WTC11 (cell line): Measurements from ENCODE around the gene TREML2. TPM values are rescaled to one million over a fixed set of nuclear protein-coding genes. Genes with fewer than 3 reads are reported as not detected.
"Not testable (repeated sequence)": the region's sequence is repeated elsewhere in the genome, so short reads cannot be mapped to it uniquely, and the experiment has no call there.

Source experiments
- ATAC-seq: fragments of 200-7000 bp; cut with Tn5 transposase; 2 replicates; pipeline ENCODE4 v1.10.0; 2021; ENCODE audit warnings: mild to moderate bottlenecking, moderate library complexity
- CTCF ChIA-PET: fragments of 300-600 bp; sonication (Branson Sonifier 250); formaldehyde crosslinking; loops from one replicate; lab custom pipeline; 2021; ENCODE audit warnings: antibody characterized with exemption; lab: Charles Lee
- POLR2A ChIA-PET: fragments of 350-600 bp; sonication (Branson Sonifier 250); formaldehyde crosslinking; loops from one replicate; lab custom pipeline; 2021; ENCODE audit warnings: antibody characterized with exemption; lab: Charles Lee
- DNase-seq: peaks from one replicate; pipeline ENCODE4 v3.0.0; 2021; ENCODE audit warnings: low spot score
- H3K27ac Mint-ChIP-seq: 2 replicates; pipeline ENCODE4 v1.8.0; 2021; ENCODE audit warnings: mixed read lengths
- H3K27me3 Mint-ChIP-seq: 2 replicates; pipeline ENCODE4 v1.8.0; 2021; ENCODE audit warnings: low read depth, mild to moderate bottlenecking, moderate library complexity, mixed read lengths
- H3K36me3 Mint-ChIP-seq: 2 replicates; pipeline ENCODE4 v1.8.0; 2021; ENCODE audit warnings: mixed read lengths
- H3K4me1 Mint-ChIP-seq: 2 replicates; pipeline ENCODE4 v1.8.0; 2022; ENCODE audit warnings: mixed read lengths
- H3K4me3 Mint-ChIP-seq: 2 replicates; pipeline ENCODE4 v1.8.0; 2021; ENCODE audit warnings: mild to moderate bottlenecking, moderate library complexity, mixed read lengths
- H3K9me3 Mint-ChIP-seq: 2 replicates; pipeline ENCODE4 v1.8.0; 2021; ENCODE audit warnings: mixed read lengths
- ATF1 ChIP-seq: sonication (generic); formaldehyde crosslinking; IDR thresholded peaks from 2 replicates; pipeline ENCODE4 v1.8.1; 2023; ENCODE audit warnings: mild to moderate bottlenecking, moderate library complexity, missing genetic modification reagents
- CTCF ChIP-seq: fragments of 200-600 bp; IDR thresholded peaks from 2 replicates; pipeline ENCODE4 v1.8.0; 2022; ENCODE audit warnings: antibody characterized with exemption
- ETV6 ChIP-seq: sonication (generic); formaldehyde crosslinking; IDR thresholded peaks from 2 replicates; pipeline ENCODE4 v1.8.1; 2022; ENCODE audit warnings: mild to moderate bottlenecking, missing genetic modification reagents
- KAT7 ChIP-seq: sonication (generic); formaldehyde crosslinking; IDR thresholded peaks from 2 replicates; pipeline ENCODE4 v1.8.1; 2023; ENCODE audit warnings: missing genetic modification reagents, mild to moderate bottlenecking, borderline replicate concordance
- NFE2L1 ChIP-seq: sonication (generic); formaldehyde crosslinking; IDR thresholded peaks from 2 replicates; pipeline ENCODE4 v1.8.1; 2023; ENCODE audit warnings: missing genetic modification reagents
- PREB ChIP-seq: sonication (generic); formaldehyde crosslinking; IDR thresholded peaks from 2 replicates; pipeline ENCODE4 v1.8.1; 2022; ENCODE audit warnings: mild to moderate bottlenecking, missing genetic modification reagents, moderate library complexity, borderline replicate concordance
- RELA ChIP-seq: sonication (generic); formaldehyde crosslinking; IDR thresholded peaks from 2 replicates; pipeline ENCODE4 v1.8.1; 2022; ENCODE audit warnings: missing genetic modification reagents, mild to moderate bottlenecking, borderline replicate concordance
- RORB ChIP-seq: fragments of 250-450 bp; sonication (Bioruptor Pico); IDR thresholded peaks from 2 replicates; pipeline ENCODE4 v1.9.0; 2021; ENCODE audit warnings: mild to moderate bottlenecking
- SP1 ChIP-seq: sonication (generic); formaldehyde crosslinking; conservative IDR thresholded peaks from 2 replicates; pipeline ENCODE4 v1.8.1; 2022; ENCODE audit warnings: missing genetic modification reagents
- ZNF263 ChIP-seq: sonication (generic); formaldehyde crosslinking; IDR thresholded peaks from 2 replicates; pipeline ENCODE4 v1.8.1; 2022; ENCODE audit warnings: low read depth, mild to moderate bottlenecking, moderate library complexity, missing genetic modification reagents
- ZNF281 ChIP-seq: sonication (generic); formaldehyde crosslinking; IDR thresholded peaks from 2 replicates; pipeline ENCODE4 v1.8.0; 2023; ENCODE audit warnings: mild to moderate bottlenecking, missing genetic modification reagents
- ZNF317 ChIP-seq: sonication (generic); formaldehyde crosslinking; IDR thresholded peaks from 2 replicates; pipeline ENCODE4 v1.8.1; 2023; ENCODE audit warnings: low read depth, mild to moderate bottlenecking, moderate library complexity, missing genetic modification reagents, borderline replicate concordance
- ZNF396 ChIP-seq: fragments of 250-450 bp; sonication (Bioruptor Pico); IDR thresholded peaks from 2 replicates; pipeline ENCODE4 v1.8.0; 2021; ENCODE audit warnings: mild to moderate bottlenecking, moderate library complexity, borderline replicate concordance
- total RNA-seq: library from RNA; stranded (reverse); gene quantifications from 3 replicates; pipeline ENCODE4 v1.2.3, GENCODE V29; 2021

TREML2 gene
- total RNA-seq, 1 experiment from 2014 or later, result 0.15 TPM

- H3K27ac Mint-ChIP-seq, result no peak overlapping the region
- CTCF ChIA-PET, result no interaction called here
- no peak overlapping the region for H3K4me3 Mint-ChIP-seq
Measured at GRCh38 chr6:41247882-41248705, 47.1 kb upstream of the TREML2 start.

GRCh38 chr6:41247288-41247865, 46.4 kb upstream of the TREML2 start:
- H3K4me1 Mint-ChIP-seq, result no peaks in the 10 kb centered on the region
- POLR2A ChIA-PET, result no interaction called here
- H3K4me3 Mint-ChIP-seq, result no peak overlapping the region
- ATAC-seq, result no peak
- CTCF ChIA-PET, result no interaction called here
- H3K27me3 Mint-ChIP-seq, result peaks cover 35% of the 10 kb centered on the region
- no peaks in the 10 kb centered on the region for H3K36me3 Mint-ChIP-seq
- TF ChIP-seq RELA (no peak), ZNF396 (CRISPR knock-in tag) (no peak), PREB (no peak), NFE2L1 (CRISPR knock-in tag) (no peak)
- no peak for DNase-seq
- no peak overlapping the region for H3K27ac Mint-ChIP-seq
- H3K9me3 Mint-ChIP-seq, result peaks cover 4% of the 10 kb centered on the region; the same call in 1 of the 2 replicates

More at GRCh38 chr6:41247882-41248705, 47.1 kb upstream of the TREML2 start:
- no peak for ATAC-seq
- H3K27me3 Mint-ChIP-seq, result peaks cover 28% of the 10 kb centered on the region
- POLR2A ChIA-PET, result interaction anchor here (0.6 kb wide), 1 partner anchor 9 kb away, joined by 4 read pairs; no protein-coding TSS in a partner anchor
- H3K9me3 Mint-ChIP-seq, result peaks cover 4% of the 10 kb centered on the region; the same call in 1 of the 2 replicates
- no peaks in the 10 kb centered on the region for H3K36me3 Mint-ChIP-seq
- no peaks in the 10 kb centered on the region for H3K4me1 Mint-ChIP-seq
- TF ChIP-seq ETV6 (no peak), ZNF281 (CRISPR knock-in tag) (no peak), KAT7 (CRISPR knock-in tag) (no peak), RELA (no peak), PREB (no peak), ATF1 (no peak), ZNF317 (CRISPR knock-in tag) (no peak), RORB (CRISPR knock-in tag) (no peak), ZNF263 (CRISPR knock-in tag) (no peak), SP1 (CRISPR knock-in tag) (no peak), CTCF (no peak)
- DNase-seq, result no peak

GRCh38 chr6:41246529-41246928, 45.6 kb upstream of the TREML2 start:
- H3K4me3 Mint-ChIP-seq, H3K9me3 Mint-ChIP-seq, DNase-seq, H3K36me3 Mint-ChIP-seq, ATAC-seq, H3K4me1 Mint-ChIP-seq, POLR2A ChIA-PET, H3K27ac Mint-ChIP-seq, CTCF ChIA-PET: not testable (repeated sequence)
- H3K27me3 Mint-ChIP-seq, result peaks cover 41% of the 10 kb centered on the region
